ENCODE data around the gene ITPR2. TPM values are rescaled to one million over a fixed set of nuclear protein-coding genes. Genes with fewer than 3 reads are reported as not detected.

The ITPR2 gene
- total and polyA plus RNA-seq, 2 of the 8 experiments (the other 6 are each of a cell fraction or from before 2014, with no cell fraction given): 4.1 to 48.3 TPM

DNA sequence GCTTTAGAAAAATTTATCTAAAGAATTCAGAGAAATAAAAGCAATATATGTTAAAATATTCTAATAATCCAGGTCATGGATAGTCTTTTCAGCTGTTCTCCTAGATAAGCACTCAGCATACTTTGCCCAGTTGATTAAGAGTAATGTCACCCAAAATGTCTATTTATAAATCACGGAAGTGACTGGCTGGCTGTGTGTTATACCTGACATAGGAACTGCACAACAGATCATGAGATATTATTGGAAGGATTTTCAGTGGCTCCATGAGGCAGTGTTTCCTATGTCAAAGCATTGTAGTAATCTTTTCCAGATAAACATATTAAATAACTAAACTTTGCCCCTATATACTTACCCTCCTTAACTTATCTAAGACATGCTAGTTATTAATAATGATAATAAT, 128.8 kb downstream of the ITPR2 start:
- H3K27me3 ChIP-seq (replicated peaks in 1 of 4; ENCODE audit: control insufficient read depth in 3 of 4, extremely low read depth in 1 of 4, insufficient read depth in 3 of 4, low read length in 3 of 4): no peaks in the 10 kb centered on the region
- TF ChIP-seq GTF2F1 (IDR thresholded peaks at IDR 0.05; ENCODE audit: borderline replicate concordance, low read depth, low read length): no peak
- peaks cover 0 to 2% (median 1%) of the 10 kb centered on the region in 4 experiments; a peak in 3 of 8 replicates for H3K36me3 ChIP-seq (ENCODE audit: control insufficient read depth in 2 of 4, insufficient read depth in 4 of 4, low read length in 3 of 4)
- H2BK20ac ChIP-seq (ENCODE audit: low read length): no peak overlapping the region
- no peak overlapping the region for H3K23ac ChIP-seq (ENCODE audit: insufficient read length)
- no peaks in the 10 kb centered on the region for H3K9me3 ChIP-seq (ENCODE audit: insufficient read depth in 2 of 2, low read depth in 1 of 2, low read length in 1 of 2)
- H4K20me1 ChIP-seq (replicated peaks in 1 of 2; ENCODE audit: control insufficient read depth in 1 of 2, insufficient read depth in 2 of 2, low read length in 2 of 2): no peaks in the 10 kb centered on the region
- H4K91ac ChIP-seq (replicated peaks; ENCODE audit: insufficient read length, low read length): no peak overlapping the region
- no peak for FAIRE-seq
- H3K27ac ChIP-seq (ENCODE audit: low read depth, low read length): no peak overlapping the region
- no peak overlapping the region for H3K9ac ChIP-seq (replicated peaks in 1 of 4; ENCODE audit: extremely low read depth in 1 of 4, low read depth in 3 of 4, low read length in 3 of 4)
- H4K8ac ChIP-seq (ENCODE audit: extremely low read depth, insufficient read depth, low read length): no peak overlapping the region
- no peaks in the 10 kb centered on the region for H3K79me2 ChIP-seq (ENCODE audit: control insufficient read depth in 1 of 2, insufficient read depth in 2 of 2, low read length in 2 of 2)
- H2BK5ac ChIP-seq (ENCODE audit: low read depth, low read length): no peak overlapping the region
- WGBS, 2 experiments (ENCODE audit: extremely low coverage in 1 of 2, insufficient coverage in 1 of 2, insufficient read length in 1 of 2, insufficient replicate concordance in 2 of 2, low coverage in 1 of 2, low lambda C conversion rate in 2 of 2, missing lambda C conversion rate in 1 of 2): 91% methylated on average over 1 of the region's 1 CpG; no CpG with 5 or more reads in 1 of the 2 experiments
- H3K18ac ChIP-seq (ENCODE audit: extremely low read depth, low read length): no peak overlapping the region
- H3K23me2 ChIP-seq (ENCODE audit: low read depth, low read length): no peaks in the 10 kb centered on the region
- no peak overlapping the region for H3K14ac ChIP-seq (ENCODE audit: insufficient read length)
- H3K79me1 ChIP-seq (ENCODE audit: low read depth, low read length): no peaks in the 10 kb centered on the region
- H3K4me2 ChIP-seq (ENCODE audit: insufficient read depth in 1 of 2, low read depth in 2 of 2, low read length in 2 of 2): no peak overlapping the region
- no peak for DNase-seq (ENCODE audit: low read depth in 1 of 2, low spot score in 2 of 2)
- POLR2A ChIA-PET (ENCODE audit: partially characterized antibody): no interaction called here
- H4K5ac ChIP-seq (ENCODE audit: insufficient read length, low read depth, low read length): no peak overlapping the region
- no peak overlapping the region for H2BK15ac ChIP-seq (ENCODE audit: low read length)
- no peak overlapping the region for H2BK120ac ChIP-seq (replicated peaks; ENCODE audit: low read depth, low read length)
- H3K4ac ChIP-seq (replicated peaks; ENCODE audit: insufficient read length, low read depth, low read length): no peak overlapping the region
- no peak overlapping the region for H3K56ac ChIP-seq (replicated peaks; ENCODE audit: insufficient read length, low read depth, low read length)
- CTCF ChIA-PET (ENCODE audit: partially characterized antibody): interaction anchor here (1.7 kb wide), 1 partner anchor 74 kb away, joined by 6 read pairs; no protein-coding TSS in a partner anchor
- peaks cover 0 to 4% (median 2%) of the 10 kb centered on the region in 4 experiments; a peak in 2 of 7 replicates for H3K4me1 ChIP-seq (replicated peaks in 1 of 4; ENCODE audit: control insufficient read depth in 3 of 4, insufficient read depth in 4 of 4, low read length in 3 of 4)
- H3K4me3 ChIP-seq (ENCODE audit: extremely low read depth in 1 of 4, insufficient read depth in 2 of 4, low read depth in 3 of 4, low read length in 4 of 4): no peak overlapping the region
- H2AFZ ChIP-seq (ENCODE audit: low read length): no peak overlapping the region
- H2AK5ac ChIP-seq (ENCODE audit: low read depth, low read length): no peak overlapping the region
- H2BK12ac ChIP-seq (ENCODE audit: low read depth, low read length): no peak overlapping the region
